Progenitor cell of endocrine pancreas (in vitro differentiated cells): ENCODE data around the gene TEPSIN. TPM values are rescaled to one million over a fixed set of nuclear protein-coding genes. Genes with fewer than 3 reads are reported as not detected.

Experiments
- DNase-seq: peaks from one replicate; pipeline ENCODE4 v3.0.0; 2021; ENCODE audit warnings: low spot score; ENCODE audit not compliant: unreplicated experiment
- H3K27ac Mint-ChIP-seq: 2 replicates; pipeline ENCODE4 v1.8.0; 2021; ENCODE audit warnings: mild to moderate bottlenecking, moderate library complexity, mixed read lengths
- H3K27me3 Mint-ChIP-seq: 2 replicates; pipeline ENCODE4 v1.8.0; 2021; ENCODE audit warnings: mixed read lengths
- H3K36me3 Mint-ChIP-seq: 2 replicates; pipeline ENCODE4 v1.8.0; 2022; ENCODE audit warnings: mixed read lengths; ENCODE audit not compliant: insufficient read depth
- H3K4me1 Mint-ChIP-seq: 2 replicates; pipeline ENCODE4 v1.8.0; 2021; ENCODE audit warnings: low read depth, mixed read lengths
- H3K4me3 Mint-ChIP-seq: 2 replicates; pipeline ENCODE4 v1.8.0; 2021; ENCODE audit warnings: low read depth, mild to moderate bottlenecking, moderate library complexity, mixed read lengths
- H3K9me3 Mint-ChIP-seq: 2 replicates; pipeline ENCODE4 v1.8.0; 2021; ENCODE audit warnings: low read depth, mixed read lengths
- CTCF ChIP-seq: fragments of 200-600 bp; sonication (generic); IDR thresholded peaks from one replicate; pipeline ENCODE4 v1.5.0; 2021; ENCODE audit warnings: antibody characterized with exemption, mild to moderate bottlenecking; ENCODE audit not compliant: unreplicated experiment
- total RNA-seq: library from RNA; stranded (reverse); gene quantifications from 2 replicates; pipeline ENCODE4 v1.2.1, GENCODE V29; 2021

The TEPSIN gene
- total RNA-seq, 1 donor from 2014 or later = 63.2 TPM

- TF ChIP-seq CTCF = no peak
- Mint-ChIP-seq H3K36me3 (peaks cover 10% of the 10 kb centered on the region), H3K27ac (no peak overlapping the region), H3K4me1 (no peaks in the 10 kb centered on the region), H3K4me3 (no peak overlapping the region), H3K27me3 (no peaks in the 10 kb centered on the region), H3K9me3 (no peaks in the 10 kb centered on the region)
- no peak for DNase-seq
Measured at GRCh38 chr17:81278831-81279230, 40.0 kb upstream of the TEPSIN start.

- Mint-ChIP-seq H3K36me3 (peaks cover 14% of the 10 kb centered on the region), H3K4me3 (no peak overlapping the region)
Measured at GRCh38 chr17:81277946-81278693, 39.3 kb upstream of the TEPSIN start.

DNA sequence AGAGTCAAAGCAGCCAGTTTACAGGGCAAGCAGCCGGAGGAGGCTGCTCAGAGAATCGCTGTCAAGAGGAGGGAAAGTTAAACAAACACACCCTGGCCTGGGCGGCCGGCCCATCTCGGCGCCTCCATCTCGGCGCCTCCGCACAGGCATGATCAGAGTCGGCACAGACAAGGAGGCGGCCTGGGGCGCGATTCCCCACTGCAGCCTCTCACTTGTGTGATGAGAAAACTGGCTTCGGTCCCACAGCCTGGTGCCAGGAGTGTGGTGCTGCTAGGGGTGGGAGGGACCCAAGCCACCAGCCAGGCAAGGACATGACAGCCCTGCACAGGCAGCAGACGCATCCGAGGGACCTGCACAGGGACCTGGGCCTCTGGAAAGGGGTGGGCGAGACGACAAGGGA, 38.6 kb upstream of the TEPSIN start:
- no peak for DNase-seq
- no peak overlapping the region for H3K27ac Mint-ChIP-seq
- peaks cover 16% of the 10 kb centered on the region for H3K36me3 Mint-ChIP-seq
- H3K4me3 Mint-ChIP-seq = no peak overlapping the region
- no peaks in the 10 kb centered on the region for H3K27me3 Mint-ChIP-seq
- H3K9me3 Mint-ChIP-seq = no peaks in the 10 kb centered on the region
- no peaks in the 10 kb centered on the region for H3K4me1 Mint-ChIP-seq
- TF ChIP-seq CTCF = no peak

More at GRCh38 chr17:81277946-81278693, 39.3 kb upstream of the TEPSIN start:
- no peaks in the 10 kb centered on the region for H3K27me3 Mint-ChIP-seq
- no peak for DNase-seq
- no peak overlapping the region for H3K27ac Mint-ChIP-seq
- TF ChIP-seq CTCF = no peak
- no peaks in the 10 kb centered on the region for H3K9me3 Mint-ChIP-seq
- H3K4me1 Mint-ChIP-seq = no peaks in the 10 kb centered on the region

DNA sequence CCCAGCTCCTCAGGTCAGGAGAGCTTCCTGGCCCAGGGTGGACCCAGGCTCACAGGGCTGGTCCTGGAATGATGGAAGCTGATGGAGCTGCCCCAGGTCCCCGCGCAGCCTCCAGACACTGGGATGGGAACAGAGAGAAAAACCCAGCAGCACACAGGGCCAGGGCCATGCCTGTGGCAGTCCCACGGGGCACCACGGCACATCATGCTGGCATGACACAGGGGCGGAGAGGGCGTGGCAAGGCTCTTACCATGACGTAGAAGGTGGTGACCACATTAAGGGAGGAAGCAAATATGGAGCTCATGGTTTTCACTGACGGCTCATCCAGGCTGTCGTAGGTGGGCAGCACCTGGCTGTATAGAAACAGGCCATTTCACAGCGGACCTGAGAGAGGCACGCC, 37.9 kb upstream of the TEPSIN start:
- no peaks in the 10 kb centered on the region for H3K9me3 Mint-ChIP-seq
- DNase-seq = no peak
- H3K4me1 Mint-ChIP-seq = no peaks in the 10 kb centered on the region
- no peak for TF ChIP-seq CTCF
- no peaks in the 10 kb centered on the region for H3K27me3 Mint-ChIP-seq
- H3K27ac Mint-ChIP-seq = no peak overlapping the region
- H3K36me3 Mint-ChIP-seq = peaks cover 16% of the 10 kb centered on the region
- no peak overlapping the region for H3K4me3 Mint-ChIP-seq

- DNase-seq = no peak
- H3K27ac Mint-ChIP-seq = no peak overlapping the region
- no peak for TF ChIP-seq CTCF
- H3K36me3 Mint-ChIP-seq = peaks cover 11% of the 10 kb centered on the region
- no peaks in the 10 kb centered on the region for H3K4me1 Mint-ChIP-seq
- no peaks in the 10 kb centered on the region for H3K9me3 Mint-ChIP-seq
- no peaks in the 10 kb centered on the region for H3K27me3 Mint-ChIP-seq
- no peak overlapping the region for H3K4me3 Mint-ChIP-seq
Measured at GRCh38 chr17:81274471-81274855, 35.6 kb upstream of the TEPSIN start.
